DND-41 (cell line): ENCODE data around the gene PTPRN2.

ENCODE experiments used
- ATAC-seq: fragments of 200-7000 bp; cut with Tn5 transposase; 3 replicates; pipeline ENCODE4 v1.9.1; 2021; ENCODE audit warnings: low read depth; ENCODE audit not compliant: insufficient read depth
- DNase-seq: peaks from one replicate; pipeline ENCODE4 v3.0.0-alpha.2; 2020
- H2AFZ ChIP-seq: 2 replicates; pipeline ENCODE4 v1.6.0; 2012; ENCODE audit warnings: low read depth, low read length
- H3K27ac ChIP-seq: 2 replicates; pipeline ENCODE4 v1.5.1; 2012; ENCODE audit warnings: low read length, inconsistent platforms
- H3K27me3 ChIP-seq: fragments of 200-600 bp; sonication (generic); 2 replicates; pipeline ENCODE4 v1.6.0; 2012; ENCODE audit warnings: low read length, mild to moderate bottlenecking, inconsistent platforms; ENCODE audit not compliant: insufficient read depth, poor library complexity
- H3K36me3 ChIP-seq: 2 replicates; pipeline ENCODE4 v1.5.1; 2012; ENCODE audit warnings: low read length, inconsistent platforms; ENCODE audit not compliant: insufficient read depth
- H3K4me1 ChIP-seq: 2 replicates; pipeline ENCODE4 v1.5.1; 2012; ENCODE audit warnings: mild to moderate bottlenecking, low read length; ENCODE audit not compliant: insufficient read depth
- H3K4me2 ChIP-seq: 2 replicates; pipeline ENCODE4 v1.6.0; 2012; ENCODE audit warnings: mild to moderate bottlenecking, moderate library complexity, low read length, inconsistent platforms; ENCODE audit not compliant: insufficient read depth
- H3K4me3 ChIP-seq, 2 experiments: fragments of 200-600 bp in 1 of 2; shearing (Covaris generic) in 1 of 2; 2 replicates each; pipeline ENCODE4 v1.5.1; 2012 to 2016; ENCODE audit warnings: inconsistent platforms in 2 of 2, low read length in 2 of 2, mild to moderate bottlenecking in 2 of 2, low read depth in 1 of 2, moderate library complexity in 1 of 2
- H3K79me2 ChIP-seq: 2 replicates; pipeline ENCODE4 v1.6.0; 2012; ENCODE audit warnings: low read length, inconsistent platforms; ENCODE audit not compliant: insufficient read depth
- H3K9ac ChIP-seq: 2 replicates; pipeline ENCODE4 v1.6.0; 2012; ENCODE audit warnings: low read depth, mild to moderate bottlenecking, inconsistent platforms, low read length, moderate library complexity
- H3K9me3 ChIP-seq: 2 replicates; pipeline ENCODE4 v1.5.1; 2012; ENCODE audit warnings: low read length, moderate library complexity, mild to moderate bottlenecking, inconsistent platforms; ENCODE audit not compliant: insufficient read depth, severe bottlenecking
- H4K20me1 ChIP-seq: 2 replicates; pipeline ENCODE4 v1.6.0; 2012; ENCODE audit warnings: low read length; ENCODE audit not compliant: insufficient read depth
- EZH2 ChIP-seq: IDR thresholded peaks from 3 replicates; pipeline ENCODE4 v1.6.1; 2012; ENCODE audit warnings: borderline replicate concordance, low read depth, mild to moderate bottlenecking, moderate library complexity, low read length, inconsistent platforms; ENCODE audit not compliant: severe bottlenecking
- TF ChIP-seq, protein P1 (sequence below): IDR thresholded peaks from 2 replicates; pipeline ENCODE4 v1.5.1; 2012; ENCODE audit warnings: borderline replicate concordance, low read length, moderate library complexity, mild to moderate bottlenecking; ENCODE audit not compliant: poor library complexity, severe bottlenecking; ENCODE audit errors: extremely low read depth

Gene PTPRN2

DNA sequence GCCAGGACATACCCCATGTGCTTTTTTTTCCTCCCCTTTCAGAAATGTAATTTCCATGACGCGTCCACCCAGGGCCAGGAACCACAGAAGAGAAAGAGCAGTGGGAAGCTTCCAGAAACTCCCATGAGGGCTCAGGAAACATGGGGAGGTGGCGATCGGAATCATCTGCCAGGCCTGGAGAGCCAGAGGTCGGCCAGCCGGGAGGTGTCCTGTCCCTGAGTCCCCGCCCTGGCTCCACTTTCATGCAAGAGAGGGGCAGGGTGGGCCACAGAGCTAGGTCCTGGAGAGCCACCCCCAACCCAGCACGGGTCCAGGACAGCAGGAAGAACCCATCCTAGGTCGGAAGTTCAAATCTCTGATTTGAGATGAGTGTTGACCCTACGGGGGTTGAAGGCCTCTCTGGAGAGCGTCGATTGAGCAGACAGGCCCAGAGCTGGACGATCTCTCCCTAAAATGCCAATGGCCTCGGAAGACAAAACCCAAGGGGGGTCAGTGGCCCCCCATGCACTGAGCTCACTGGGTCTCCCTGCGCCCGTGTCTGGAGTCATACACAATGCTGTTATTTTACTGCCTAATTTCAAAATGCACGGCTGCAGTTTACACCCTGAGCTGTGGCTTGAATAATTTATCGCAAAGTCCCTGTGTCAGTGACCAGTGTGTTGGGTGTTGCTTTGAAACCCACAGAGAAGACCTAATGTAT, 594.1 kb downstream of the PTPRN2 start:
- H3K4me1 ChIP-seq = no peaks in the 10 kb centered on the region
- no peak overlapping the region for H3K4me2 ChIP-seq
- no peak for ATAC-seq
- no peak overlapping the region for H3K27ac ChIP-seq
- TF ChIP-seq EZH2 = no peak
- TF ChIP-seq, protein P1, sequence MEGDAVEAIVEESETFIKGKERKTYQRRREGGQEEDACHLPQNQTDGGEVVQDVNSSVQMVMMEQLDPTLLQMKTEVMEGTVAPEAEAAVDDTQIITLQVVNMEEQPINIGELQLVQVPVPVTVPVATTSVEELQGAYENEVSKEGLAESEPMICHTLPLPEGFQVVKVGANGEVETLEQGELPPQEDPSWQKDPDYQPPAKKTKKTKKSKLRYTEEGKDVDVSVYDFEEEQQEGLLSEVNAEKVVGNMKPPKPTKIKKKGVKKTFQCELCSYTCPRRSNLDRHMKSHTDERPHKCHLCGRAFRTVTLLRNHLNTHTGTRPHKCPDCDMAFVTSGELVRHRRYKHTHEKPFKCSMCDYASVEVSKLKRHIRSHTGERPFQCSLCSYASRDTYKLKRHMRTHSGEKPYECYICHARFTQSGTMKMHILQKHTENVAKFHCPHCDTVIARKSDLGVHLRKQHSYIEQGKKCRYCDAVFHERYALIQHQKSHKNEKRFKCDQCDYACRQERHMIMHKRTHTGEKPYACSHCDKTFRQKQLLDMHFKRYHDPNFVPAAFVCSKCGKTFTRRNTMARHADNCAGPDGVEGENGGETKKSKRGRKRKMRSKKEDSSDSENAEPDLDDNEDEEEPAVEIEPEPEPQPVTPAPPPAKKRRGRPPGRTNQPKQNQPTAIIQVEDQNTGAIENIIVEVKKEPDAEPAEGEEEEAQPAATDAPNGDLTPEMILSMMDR = no peak
- H3K27me3 ChIP-seq = peaks cover 2% of the 10 kb centered on the region
- H4K20me1 ChIP-seq = no peaks in the 10 kb centered on the region
- no peak for DNase-seq
- no peak overlapping the region for H3K9ac ChIP-seq
- no peaks in the 10 kb centered on the region for H3K9me3 ChIP-seq
- no peak overlapping the region for H3K4me3 ChIP-seq
- H2AFZ ChIP-seq = no peak overlapping the region
- H3K79me2 ChIP-seq = no peaks in the 10 kb centered on the region
- no peaks in the 10 kb centered on the region for H3K36me3 ChIP-seq

DNA sequence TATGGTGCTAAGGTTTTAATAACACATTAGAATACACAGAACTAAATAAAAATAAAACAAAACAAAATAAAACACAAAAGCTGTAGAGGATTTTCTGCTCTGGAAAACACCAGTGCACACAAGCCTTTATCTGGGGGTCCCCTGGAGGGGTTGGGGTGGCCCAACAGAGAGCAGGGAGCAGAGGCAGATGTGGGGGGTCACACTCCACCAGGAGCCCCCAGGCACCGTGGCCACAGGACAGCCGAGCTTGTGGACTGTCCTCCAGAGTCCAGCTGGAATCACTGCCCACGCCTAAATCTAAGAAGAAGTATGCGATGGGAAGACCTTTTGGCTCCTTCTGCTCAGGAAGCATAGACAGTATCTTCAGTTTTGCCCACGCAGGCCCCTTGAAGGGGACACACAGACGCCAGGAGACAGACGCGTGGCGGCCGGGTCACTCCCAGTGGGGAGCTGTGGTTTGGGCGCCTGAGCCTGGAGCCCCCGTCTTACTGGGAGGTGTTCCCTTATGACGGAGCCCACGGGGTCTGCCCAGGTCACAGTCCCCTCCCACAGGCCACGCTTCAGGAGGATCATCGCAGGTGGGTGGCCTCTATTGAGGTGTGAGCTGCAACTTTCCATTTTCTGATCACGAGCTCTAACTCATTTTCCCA, 595.0 kb downstream of the PTPRN2 start:
- DNase-seq (no peak), ATAC-seq (no peak)
- H3K27ac ChIP-seq = no peak overlapping the region
- no peak overlapping the region for H3K4me2 ChIP-seq
- H3K79me2 ChIP-seq = no peaks in the 10 kb centered on the region
- no peaks in the 10 kb centered on the region for H4K20me1 ChIP-seq
- no peaks in the 10 kb centered on the region for H3K9me3 ChIP-seq
- H3K36me3 ChIP-seq = no peaks in the 10 kb centered on the region
- no peak overlapping the region for H3K4me3 ChIP-seq
- no peak overlapping the region for H2AFZ ChIP-seq
- H3K9ac ChIP-seq = no peak overlapping the region
- H3K27me3 ChIP-seq = peaks cover 2% of the 10 kb centered on the region
- no peak for TF ChIP-seq EZH2
- TF ChIP-seq, protein P1 = no peak
- H3K4me1 ChIP-seq = no peaks in the 10 kb centered on the region

DNA sequence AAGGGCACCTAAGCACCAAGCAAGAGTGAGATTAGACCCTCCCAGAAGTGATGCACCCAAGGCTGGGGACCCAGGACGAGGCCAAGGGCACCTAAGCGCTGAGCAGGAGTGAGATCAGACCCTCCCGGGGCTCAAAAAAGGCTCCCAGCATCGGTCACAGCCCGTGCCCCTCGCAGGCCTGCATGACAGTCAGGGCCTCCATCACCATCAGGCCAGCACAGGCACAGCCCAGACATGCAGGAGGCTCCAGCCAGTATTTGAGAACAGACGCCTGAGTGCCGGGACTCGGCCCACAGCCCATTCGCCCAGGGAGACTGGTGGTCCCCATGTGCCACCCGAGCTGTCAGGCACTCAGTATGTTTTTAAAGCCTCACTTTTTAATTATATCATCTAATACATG, 595.9 kb downstream of the PTPRN2 start:
- H3K36me3 ChIP-seq = no peaks in the 10 kb centered on the region
- ATAC-seq = no peak

More for the DNA sequence above, 595.9 kb downstream of the PTPRN2 start:
- no peak overlapping the region for H3K4me2 ChIP-seq
- peaks cover 2% of the 10 kb centered on the region for H3K27me3 ChIP-seq
- H3K27ac ChIP-seq = no peak overlapping the region
- DNase-seq = no peak
- H3K9ac ChIP-seq = no peak overlapping the region
- H4K20me1 ChIP-seq = no peaks in the 10 kb centered on the region
- TF ChIP-seq EZH2 = no peak
- TF ChIP-seq, protein P1 = no peak
- no peak overlapping the region for H2AFZ ChIP-seq
- H3K9me3 ChIP-seq = no peaks in the 10 kb centered on the region
- no peaks in the 10 kb centered on the region for H3K79me2 ChIP-seq
- no peak overlapping the region for H3K4me3 ChIP-seq
- no peaks in the 10 kb centered on the region for H3K4me1 ChIP-seq
